H1 (cell line): ENCODE measurements around the gene CBLB. TPM values are rescaled to one million over a fixed set of nuclear protein-coding genes. Genes with fewer than 3 reads are reported as not detected.

Experiments used
- CTCF ChIA-PET: fragments of 300-600 bp; sonication (Branson Sonifier 250); formaldehyde crosslinking; loops from one replicate; lab custom pipeline; 2021; ENCODE audit not compliant: partially characterized antibody; lab: Charles Lee
- POLR2A ChIA-PET: fragments of 300-600 bp; sonication (Branson Sonifier 250); formaldehyde crosslinking; loops from one replicate; lab custom pipeline; 2021; ENCODE audit warnings: inconsistent platforms; ENCODE audit not compliant: partially characterized antibody; lab: Charles Lee
- DNase-seq, 2 experiments: peaks; one replicate each; pipeline versions ENCODE4 v3.0.0 to v3.0.0-alpha.2; 2010 to 2022; ENCODE audit warnings: low spot score in 2 of 2, low read depth in 1 of 2, mixed read lengths in 1 of 2
- FAIRE-seq: peaks from 2 replicates; lab custom pipeline; 2011; peaks lifted over from hg19 to GRCh38; lab: Jason Lieb, UNC
- H2AFZ ChIP-seq: 2 replicates; pipeline ENCODE4 v1.8.1; 2012; ENCODE audit warnings: low read length, inconsistent platforms
- H2AK5ac ChIP-seq: 2 replicates; pipeline ENCODE4 v1.6.1; 2013; ENCODE audit warnings: low read depth, low read length
- H2BK120ac ChIP-seq: replicated peaks from 2 replicates; pipeline ENCODE3; 2013; ENCODE audit warnings: low read depth, low read length, inconsistent platforms
- H2BK12ac ChIP-seq: 2 replicates; pipeline ENCODE4 v1.6.1; 2013; ENCODE audit warnings: low read depth, low read length
- H2BK15ac ChIP-seq: 2 replicates; pipeline ENCODE4 v1.6.1; 2013; ENCODE audit warnings: low read length
- H2BK20ac ChIP-seq: 2 replicates; pipeline ENCODE4 v1.6.1; 2013; ENCODE audit warnings: low read length
- H2BK5ac ChIP-seq: 2 replicates; pipeline ENCODE4 v1.6.1; 2013; ENCODE audit warnings: low read depth, low read length
- H3K14ac ChIP-seq: 2 replicates; pipeline ENCODE4 v1.6.1; 2013; ENCODE audit warnings: inconsistent platforms; ENCODE audit not compliant: insufficient read length
- H3K18ac ChIP-seq: 2 replicates; pipeline ENCODE4 v1.6.1; 2013; ENCODE audit warnings: low read length; ENCODE audit errors: extremely low read depth
- H3K23ac ChIP-seq: 2 replicates; pipeline ENCODE4 v1.6.1; 2013; ENCODE audit warnings: inconsistent platforms; ENCODE audit not compliant: insufficient read length
- H3K23me2 ChIP-seq: 2 replicates; pipeline ENCODE4 v1.6.1; 2013; ENCODE audit warnings: low read depth, low read length
- H3K27ac ChIP-seq: 2 replicates; pipeline ENCODE4 v1.6.1; 2011; ENCODE audit warnings: low read depth, low read length, inconsistent platforms
- H3K27me3 ChIP-seq, 4 experiments: replicated peaks in 1 of 4; 1 replicate in 1 of 4; 2 replicates in 3 of 4; pipeline versions ENCODE4 v1.6.1 to v1.8.1; 2011 to 2013; ENCODE audit warnings: low read length in 3 of 4, mild to moderate bottlenecking in 3 of 4, inconsistent platforms in 2 of 4, mixed read lengths in 2 of 4, moderate library complexity in 1 of 4; ENCODE audit not compliant: control insufficient read depth in 3 of 4, insufficient read depth in 3 of 4; ENCODE audit errors: extremely low read depth in 1 of 4
- H3K36me3 ChIP-seq, 4 experiments: 2 replicates each; pipeline versions ENCODE4 v1.6.1 to v1.8.1; 2011 to 2013; ENCODE audit warnings: mild to moderate bottlenecking in 4 of 4, low read length in 3 of 4, moderate library complexity in 2 of 4, control low read depth in 1 of 4, inconsistent platforms in 1 of 4; ENCODE audit not compliant: insufficient read depth in 4 of 4, control insufficient read depth in 2 of 4
- H3K4ac ChIP-seq: replicated peaks from 2 replicates; pipeline ENCODE3; 2013; ENCODE audit warnings: low read length, low read depth, mixed read lengths, inconsistent platforms; ENCODE audit not compliant: insufficient read length
- H3K4me1 ChIP-seq, 4 experiments: replicated peaks in 1 of 4; 1 replicate in 1 of 4; 2 replicates in 3 of 4; pipeline versions ENCODE4 v1.6.1 to v1.8.1; 2011 to 2013; ENCODE audit warnings: low read length in 3 of 4, inconsistent platforms in 2 of 4, mixed read lengths in 1 of 4; ENCODE audit not compliant: insufficient read depth in 4 of 4, control insufficient read depth in 3 of 4
- H3K4me2 ChIP-seq, 2 experiments: 2 replicates each; pipeline versions ENCODE4 v1.6.1 to v1.8.1; 2011 to 2013; ENCODE audit warnings: low read depth in 2 of 2, low read length in 2 of 2, control low read depth in 1 of 2, inconsistent platforms in 1 of 2, mild to moderate bottlenecking in 1 of 2; ENCODE audit not compliant: insufficient read depth in 1 of 2
- H3K4me3 ChIP-seq, 4 experiments: fragments of 200-600, 300-600 bp in 1 of 4; sonication (generic), shearing (Covaris generic), sonication (Bioruptor Twin) in 1 of 4; 2 replicates each; pipeline versions ENCODE4 v1.5.1 to v1.8.1; 2011 to 2016; ENCODE audit warnings: low read length in 4 of 4, low read depth in 3 of 4, control low read depth in 2 of 4, inconsistent platforms in 2 of 4, mild to moderate bottlenecking in 2 of 4, mixed read lengths in 1 of 4, moderate library complexity in 1 of 4; ENCODE audit not compliant: insufficient read depth in 2 of 4; ENCODE audit errors: extremely low read depth in 1 of 4
- H3K56ac ChIP-seq: replicated peaks from 2 replicates; pipeline ENCODE3; 2013; ENCODE audit warnings: low read depth, mild to moderate bottlenecking, mixed read lengths, low read length, inconsistent platforms; ENCODE audit not compliant: insufficient read length
- H3K79me1 ChIP-seq: 2 replicates; pipeline ENCODE4 v1.6.1; 2013; ENCODE audit warnings: low read depth, low read length, control low read depth
- H3K79me2 ChIP-seq, 2 experiments: 2 replicates each; pipeline versions ENCODE4 v1.6.1 to v1.8.1; 2012 to 2013; ENCODE audit warnings: low read length in 2 of 2, mild to moderate bottlenecking in 2 of 2, inconsistent platforms in 1 of 2; ENCODE audit not compliant: insufficient read depth in 2 of 2, control insufficient read depth in 1 of 2
- H3K9ac ChIP-seq, 4 experiments: replicated peaks in 1 of 4; 1 replicate in 1 of 4; 2 replicates in 3 of 4; pipeline versions ENCODE4 v1.6.1 to v1.8.1; 2011 to 2013; ENCODE audit warnings: low read depth in 3 of 4, low read length in 3 of 4, control low read depth in 2 of 4, mild to moderate bottlenecking in 2 of 4, moderate library complexity in 2 of 4, inconsistent platforms in 1 of 4; ENCODE audit errors: extremely low read depth in 1 of 4
- H3K9me3 ChIP-seq, 2 experiments: 2 replicates each; pipeline versions ENCODE4 v1.6.1 to v1.8.1; 2012 to 2013; ENCODE audit warnings: mild to moderate bottlenecking in 2 of 2, moderate library complexity in 2 of 2, control low read depth in 1 of 2, inconsistent platforms in 1 of 2, low read depth in 1 of 2, low read length in 1 of 2, mixed read lengths in 1 of 2; ENCODE audit not compliant: insufficient read depth in 2 of 2
- H4K20me1 ChIP-seq, 2 experiments: replicated peaks in 1 of 2; 2 replicates each; pipeline versions ENCODE3 to v1.8.1; 2011 to 2013; ENCODE audit warnings: inconsistent platforms in 2 of 2, low read length in 2 of 2, mild to moderate bottlenecking in 1 of 2; ENCODE audit not compliant: insufficient read depth in 2 of 2, control insufficient read depth in 1 of 2
- H4K5ac ChIP-seq: 2 replicates; pipeline ENCODE4 v1.6.1; 2013; ENCODE audit warnings: low read length, low read depth, mixed read lengths, inconsistent platforms; ENCODE audit not compliant: insufficient read length
- H4K8ac ChIP-seq: 2 replicates; pipeline ENCODE4 v1.8.0; 2013; ENCODE audit warnings: mild to moderate bottlenecking, moderate library complexity, low read length, inconsistent platforms; ENCODE audit not compliant: insufficient read depth; ENCODE audit errors: extremely low read depth
- H4K91ac ChIP-seq: replicated peaks from 2 replicates; pipeline ENCODE3; 2013; ENCODE audit warnings: low read length, mixed read lengths, inconsistent platforms; ENCODE audit not compliant: insufficient read length
- ASH2L ChIP-seq: fragments of 200-600, 300-600 bp; sonication (generic); IDR thresholded peaks from one replicate; pipeline ENCODE4 v1.7.1; 2017; ENCODE audit warnings: low read length
- BACH1 ChIP-seq: IDR thresholded peaks from 2 replicates; pipeline ENCODE4 v1.6.1; 2012; ENCODE audit warnings: low read length, improper control_type of control experiment
- CHD1 ChIP-seq: IDR thresholded peaks from 2 replicates; pipeline ENCODE4 v1.6.1; 2012; ENCODE audit warnings: low read depth, low read length, improper control_type of control experiment
- GTF2F1 ChIP-seq: IDR thresholded peaks from 2 replicates; pipeline ENCODE4 v1.6.1; 2012; ENCODE audit warnings: low read depth, low read length, improper control_type of control experiment, borderline replicate concordance
- MAFK ChIP-seq: IDR thresholded peaks from 2 replicates; pipeline ENCODE4 v1.6.1; 2012; ENCODE audit warnings: low read depth, mild to moderate bottlenecking, improper control_type of control experiment, low read length
- PHF8 ChIP-seq: fragments of 200-600 bp; sonication (generic); conservative IDR thresholded peaks from 2 replicates; pipeline ENCODE4 v1.7.1; 2012; ENCODE audit warnings: low read depth, mild to moderate bottlenecking, inconsistent platforms, low read length, moderate library complexity
- RBBP5 ChIP-seq: IDR thresholded peaks from 2 replicates; pipeline ENCODE4 v1.7.1; 2012; ENCODE audit warnings: low read depth, mild to moderate bottlenecking, inconsistent platforms, low read length, moderate library complexity, borderline replicate concordance
- RFX5 ChIP-seq: IDR thresholded peaks from 2 replicates; pipeline ENCODE4 v1.6.1; 2011; ENCODE audit warnings: low read depth, low read length, improper control_type of control experiment, borderline replicate concordance
- SAP30 ChIP-seq: fragments of 300-600 bp; sonication (generic); IDR thresholded peaks from 2 replicates; pipeline ENCODE4 v1.7.1; 2012; ENCODE audit warnings: low read length, moderate library complexity, mild to moderate bottlenecking, inconsistent platforms; ENCODE audit not compliant: insufficient read depth, insufficient replicate concordance
- SIX5 ChIP-seq: IDR thresholded peaks from 2 replicates; pipeline ENCODE4 v1.6.1; 2011; ENCODE audit warnings: mild to moderate bottlenecking, low read depth, low read length
- WGBS, 2 experiments: shearing (Covaris generic) in 1 of 2; methylation state at CpG; one replicate each; pipeline versions ENCODE4 v1.1.6 to v1.1.7; 2013 to 2015; ENCODE audit warnings: low lambda C conversion rate in 2 of 2, mixed read lengths in 2 of 2, inconsistent platforms in 1 of 2, low coverage in 1 of 2, missing lambda C conversion rate in 1 of 2; ENCODE audit not compliant: insufficient replicate concordance in 2 of 2, insufficient coverage in 1 of 2, insufficient read length in 1 of 2; ENCODE audit errors: extremely low coverage in 1 of 2, missing lambda C conversion rate in 1 of 2; 5-methylcytosine and 5-hydroxymethylcytosine counted together
- polyA plus RNA-seq, 7 experiments: library from polyadenylated mRNA; depleted of rRNA in 3 of 7; stranded (reverse) in 5 of 7; unstranded in 2 of 7; fragments of >200 nt in 5 of 7; fragments of 200-250 nt in 2 of 7; gene quantifications; 1 replicate in 5 of 7; 2 replicates in 1 of 7; 4 replicates in 1 of 7; pipeline versions ENCODE4 v1.2.1 to v1.2.3, GENCODE V29; 2011 to 2013; ENCODE audit warnings: missing spikeins in 2 of 7, mixed read lengths in 2 of 7
- total RNA-seq: library from RNA; stranded (reverse); fragmentation: NEBNext Ultra II Directional; extraction: Animal tissue kit (Norgen Biotek cat#: 25700); gene quantifications from 2 replicates; pipeline ENCODE4 v1.2.1, GENCODE V29; 2021
- TF ChIP-seq, protein P1 (sequence below): IDR thresholded peaks from 2 replicates; pipeline ENCODE4 v1.6.1; 2012; ENCODE audit warnings: inconsistent platforms
- TF ChIP-seq, protein P2 (sequence below): IDR thresholded peaks from 2 replicates; pipeline ENCODE4 v1.6.1; 2012; ENCODE audit warnings: low read length, inconsistent platforms

CBLB gene
- total and polyA plus RNA-seq, 2 of the 8 experiments (the other 6 are each of a cell fraction or from before 2014, with no cell fraction given), result 14.5 to 26.0 TPM

DNA sequence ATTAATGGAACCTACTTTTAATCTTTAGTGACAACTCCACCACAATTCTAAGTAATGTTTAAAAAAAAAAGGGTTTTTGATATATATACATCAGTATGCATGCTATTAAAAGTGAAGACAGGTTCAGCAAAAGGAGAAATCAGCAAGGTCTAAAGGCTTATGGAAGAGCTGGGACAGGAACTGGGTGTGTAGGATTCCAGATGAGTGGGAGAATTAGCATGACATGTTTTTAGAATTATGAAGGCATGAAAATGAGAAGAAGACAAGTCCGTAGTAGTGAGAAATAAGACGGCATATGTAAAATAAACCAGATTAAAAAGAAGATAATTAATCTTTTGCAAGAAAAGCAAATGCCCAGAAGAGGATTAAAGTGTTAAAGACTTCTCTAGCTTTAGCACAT is 52.0 kb downstream of the CBLB start:
- no peaks in the 10 kb centered on the region for H3K23me2 ChIP-seq
- H4K8ac ChIP-seq, result no peak overlapping the region
- H2BK15ac ChIP-seq, result no peak overlapping the region
- no peak overlapping the region for H4K91ac ChIP-seq
- FAIRE-seq (no peak), DNase-seq (no peak)
- no peak overlapping the region for H2BK120ac ChIP-seq
- H4K20me1 ChIP-seq, result no peaks in the 10 kb centered on the region
- 94% methylated on average over 2 of the region's 2 CpGs; no CpG with 5 or more reads in 1 of the 2 experiments for WGBS, 2 experiments
- H3K9me3 ChIP-seq, result no peaks in the 10 kb centered on the region
- H2BK5ac ChIP-seq, result no peak overlapping the region
- H2BK12ac ChIP-seq, result no peak overlapping the region
- H4K5ac ChIP-seq, result no peak overlapping the region
- POLR2A ChIA-PET, result no interaction called here
- H2AK5ac ChIP-seq, result no peak overlapping the region
- H2BK20ac ChIP-seq, result no peak overlapping the region
- H3K18ac ChIP-seq, result no peak overlapping the region
- H3K27me3 ChIP-seq, result no peaks in the 10 kb centered on the region
- CTCF ChIA-PET, result interaction anchor here (0.7 to 1.0 kb wide), 2 partner anchors 24 to 154 kb away, joined by 3 read pairs; no protein-coding TSS in a partner anchor
- H3K23ac ChIP-seq, result no peak overlapping the region
- H3K4me3 ChIP-seq, result no peak overlapping the region
- H3K4me2 ChIP-seq, result no peak overlapping the region
- H3K79me2 ChIP-seq, result 0 out of 4 replicates have a peak, but pooled peaks cover 0 to 2% of the 10 kb centered on the region in 2 experiments
- H3K79me1 ChIP-seq, result no peaks in the 10 kb centered on the region; the same call in 1 of the 2 replicates
- H3K4ac ChIP-seq, result no peak overlapping the region
- H2AFZ ChIP-seq, result no peak overlapping the region
- no peak overlapping the region for H3K14ac ChIP-seq
- peaks cover 0 to 2% (median 0%) of the 10 kb centered on the region in 4 experiments; a peak in 1 of 7 replicates for H3K4me1 ChIP-seq
- no peak overlapping the region for H3K27ac ChIP-seq
- no peak overlapping the region for H3K9ac ChIP-seq
- H3K36me3 ChIP-seq, result peaks cover 0 to 2% (median 0%) of the 10 kb centered on the region in 4 experiments; a peak in 1 of 8 replicates
- no peak overlapping the region for H3K56ac ChIP-seq
- no peak for TF ChIP-seq GTF2F1
- TF ChIP-seq CHD1, result no peak
- no peak for TF ChIP-seq RFX5
- no peak for TF ChIP-seq BACH1
- TF ChIP-seq PHF8, result no peak
- no peak for TF ChIP-seq RBBP5
- no peak for TF ChIP-seq SAP30
- no peak for TF ChIP-seq SIX5
- TF ChIP-seq, protein P1, sequence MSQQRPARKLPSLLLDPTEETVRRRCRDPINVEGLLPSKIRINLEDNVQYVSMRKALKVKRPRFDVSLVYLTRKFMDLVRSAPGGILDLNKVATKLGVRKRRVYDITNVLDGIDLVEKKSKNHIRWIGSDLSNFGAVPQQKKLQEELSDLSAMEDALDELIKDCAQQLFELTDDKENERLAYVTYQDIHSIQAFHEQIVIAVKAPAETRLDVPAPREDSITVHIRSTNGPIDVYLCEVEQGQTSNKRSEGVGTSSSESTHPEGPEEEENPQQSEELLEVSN, result no peak
- no peak for TF ChIP-seq MAFK
- TF ChIP-seq, protein P2, sequence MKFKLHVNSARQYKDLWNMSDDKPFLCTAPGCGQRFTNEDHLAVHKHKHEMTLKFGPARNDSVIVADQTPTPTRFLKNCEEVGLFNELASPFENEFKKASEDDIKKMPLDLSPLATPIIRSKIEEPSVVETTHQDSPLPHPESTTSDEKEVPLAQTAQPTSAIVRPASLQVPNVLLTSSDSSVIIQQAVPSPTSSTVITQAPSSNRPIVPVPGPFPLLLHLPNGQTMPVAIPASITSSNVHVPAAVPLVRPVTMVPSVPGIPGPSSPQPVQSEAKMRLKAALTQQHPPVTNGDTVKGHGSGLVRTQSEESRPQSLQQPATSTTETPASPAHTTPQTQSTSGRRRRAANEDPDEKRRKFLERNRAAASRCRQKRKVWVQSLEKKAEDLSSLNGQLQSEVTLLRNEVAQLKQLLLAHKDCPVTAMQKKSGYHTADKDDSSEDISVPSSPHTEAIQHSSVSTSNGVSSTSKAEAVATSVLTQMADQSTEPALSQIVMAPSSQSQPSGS, result no peak
- no peak for TF ChIP-seq ASH2L
